Suprapubic skin (tissue), 3 donors: Measurements from ENCODE around the gene ZBED1.

Experiments used
- CTCF ChIP-seq, 2 donors: fragments of 200-600 bp in 1 of 2; fragments of 450-650 bp in 1 of 2; sonication (generic) in 1 of 2; IDR thresholded peaks; one replicate each; pipeline ENCODE4 v1.5.1; 2016 to 2019; ENCODE audit warnings: antibody characterized with exemption in 2 of 2, mild to moderate bottlenecking in 1 of 2, moderate library complexity in 1 of 2
- EP300 ChIP-seq: sonication (generic); formaldehyde crosslinking; IDR thresholded peaks from one replicate; pipeline ENCODE4 v1.6.1; 2017; ENCODE audit warnings: antibody characterized with exemption
- POLR2A ChIP-seq, 2 donors: fragments of 450-650 bp; IDR thresholded peaks; one replicate each; pipeline ENCODE4 v1.6.1; 2017; ENCODE audit warnings: antibody characterized with exemption in 2 of 2, mild to moderate bottlenecking in 2 of 2, moderate library complexity in 2 of 2

- no peak for TF ChIP-seq CTCF (IDR thresholded peaks at IDR 0.05)
- TF ChIP-seq POLR2A (IDR thresholded peaks at IDR 0.05) = no peak
- no peak for TF ChIP-seq EP300
Measured at GRCh38 chrX:2512501-2512900, 11.7 kb upstream of the ZBED1 start.
